HL-60 (cell line): Measurements from ENCODE around the gene TNFSF8.

Experiments used
- DNase-seq, 2 experiments: peaks; one replicate each; pipeline ENCODE4 v3.0.0-alpha.2; 2010 to 2020; ENCODE audit warnings: low read depth in 1 of 2, low spot score in 1 of 2
- H3K27ac ChIP-seq: fragments of 250-450 bp; sonication (Bioruptor Pico); replicated peaks from 2 replicates; pipeline ENCODE4 v1.5.1; 2020; ENCODE audit warnings: mild to moderate bottlenecking, moderate library complexity
- H3K27me3 ChIP-seq: fragments of 250-450 bp; sonication (Bioruptor Pico); 2 replicates; pipeline ENCODE4 v1.5.1; 2021; ENCODE audit warnings: mild to moderate bottlenecking, moderate library complexity; ENCODE audit not compliant: insufficient read depth, poor library complexity, severe bottlenecking
- H3K4me3 ChIP-seq: replicated peaks from 2 replicates; pipeline ENCODE4 v1.5.1; 2011; ENCODE audit warnings: mild to moderate bottlenecking, control low read depth, low read length; ENCODE audit not compliant: insufficient read depth
- CTCF ChIP-seq: IDR thresholded peaks from one replicate; pipeline ENCODE4 v1.5.1; 2011; ENCODE audit warnings: low read length, control low read depth, inconsistent platforms; ENCODE audit not compliant: insufficient read depth
- GABPA ChIP-seq: IDR thresholded peaks from 2 replicates; pipeline ENCODE4 v1.6.1; 2012; ENCODE audit warnings: low read depth
- POLR2AphosphoS5 ChIP-seq: IDR thresholded peaks from 2 replicates; pipeline ENCODE4 v1.6.1; 2012; ENCODE audit warnings: low read depth
- REST ChIP-seq: IDR thresholded peaks from 2 replicates; pipeline ENCODE4 v1.6.1; 2012; ENCODE audit warnings: low read depth; ENCODE audit not compliant: insufficient replicate concordance
- SPI1 ChIP-seq: IDR thresholded peaks from 2 replicates; pipeline ENCODE4 v1.6.1; 2012; ENCODE audit warnings: low read depth, mild to moderate bottlenecking, borderline replicate concordance

Gene TNFSF8

GRCh38 chr9:114924327-114924726, 6.1 kb downstream of the TNFSF8 start:
- H3K27ac ChIP-seq: no peak overlapping the region
- TF ChIP-seq POLR2AphosphoS5 (no peak), SPI1 (no peak), CTCF (no peak)
- no peaks in the 10 kb centered on the region for H3K27me3 ChIP-seq
- H3K4me3 ChIP-seq: no peak overlapping the region
- DNase-seq: no peak

GRCh38 chr9:114923918-114924317, 6.5 kb downstream of the TNFSF8 start:
- Histone ChIP-seq H3K27ac (no peak overlapping the region), H3K4me3 (no peak overlapping the region), H3K27me3 (no peaks in the 10 kb centered on the region)
- no peak for DNase-seq
- TF ChIP-seq REST (no peak), GABPA (no peak), CTCF (no peak), SPI1 (no peak), POLR2AphosphoS5 (no peak)

- Histone ChIP-seq H3K27ac (no peak overlapping the region), H3K4me3 (no peak overlapping the region), H3K27me3 (no peaks in the 10 kb centered on the region)
- no peak for DNase-seq
- TF ChIP-seq POLR2AphosphoS5 (no peak), CTCF (no peak), REST (no peak), SPI1 (no peak)
Observed at GRCh38 chr9:114921171-114921570, 9.2 kb downstream of the TNFSF8 start.

- H3K27me3 ChIP-seq: no peaks in the 10 kb centered on the region
- no peak overlapping the region for H3K4me3 ChIP-seq
- H3K27ac ChIP-seq: no peak overlapping the region
- no peak for DNase-seq
- TF ChIP-seq REST (no peak), SPI1 (no peak), CTCF (no peak), POLR2AphosphoS5 (no peak), GABPA (no peak)
Observed at GRCh38 chr9:114919611-114920010, 10.8 kb downstream of the TNFSF8 start.
